SU-DHL-6 (cell line): ENCODE results near the gene TAF11L4.
"Not testable (repeated sequence)": the region's sequence is repeated elsewhere in the genome, so short reads cannot be mapped to it uniquely, and the experiment has no call there.

Experiments
- H2AFZ ChIP-seq: fragments of 200-600 bp; sonication (generic); 2 replicates; pipeline ENCODE4 v1.6.1; 2014; ENCODE audit warnings: low read depth, mild to moderate bottlenecking, moderate library complexity, mixed read lengths, antibody characterized with exemption, low read length; ENCODE audit not compliant: severe bottlenecking
- H3F3A ChIP-seq: fragments of 200-600 bp; shearing (Covaris generic); 2 replicates; pipeline ENCODE4 v1.6.0; 2016; ENCODE audit warnings: antibody characterized with exemption, mild to moderate bottlenecking; ENCODE audit not compliant: insufficient read depth
- H3K27ac ChIP-seq: fragments of 200-600 bp; sonication (generic); 2 replicates; pipeline ENCODE4 v1.5.1; 2016; ENCODE audit warnings: low read depth, mild to moderate bottlenecking, low read length, moderate library complexity, mixed read lengths
- H3K27me3 ChIP-seq: fragments of 200-600 bp; sonication (generic), shearing (Covaris generic); 2 replicates; pipeline ENCODE4 v1.6.0; 2014; ENCODE audit warnings: mild to moderate bottlenecking, low read length
- H3K36me3 ChIP-seq: fragments of 200-600 bp; sonication (generic); 2 replicates; pipeline ENCODE4 v1.6.1; 2014; ENCODE audit warnings: mild to moderate bottlenecking, low read length, mixed read lengths
- H3K4me2 ChIP-seq: fragments of 300-600, 200-600 bp; shearing (Covaris generic), sonication (generic); 2 replicates; pipeline ENCODE4 v1.6.0; 2014; ENCODE audit warnings: low read length, low read depth, mild to moderate bottlenecking; ENCODE audit not compliant: poor library complexity, severe bottlenecking
- H3K4me3 ChIP-seq: fragments of 200-600 bp; sonication (generic); 2 replicates; pipeline ENCODE4 v1.5.1; 2014; ENCODE audit warnings: antibody characterized with exemption, low read length, mild to moderate bottlenecking, mixed read lengths; ENCODE audit not compliant: insufficient read depth, poor library complexity, severe bottlenecking
- H3K79me2 ChIP-seq: fragments of 200-600 bp; sonication (generic); 2 replicates; pipeline ENCODE4 v1.6.1; 2014; ENCODE audit warnings: mild to moderate bottlenecking, low read length, moderate library complexity; ENCODE audit not compliant: insufficient read depth
- H3K9ac ChIP-seq: fragments of 200-600 bp; sonication (generic); 2 replicates; pipeline ENCODE4 v1.7.0; 2014; ENCODE audit warnings: mild to moderate bottlenecking, low read length
- H3K9me2 ChIP-seq: fragments of 200-600 bp; sonication (generic); replicated peaks from 2 replicates; pipeline ENCODE4 v1.6.1; 2014; ENCODE audit warnings: low read length; ENCODE audit not compliant: insufficient read depth
- H3K9me3 ChIP-seq: fragments of 200-600 bp; sonication (generic); 2 replicates; pipeline ENCODE4 v1.6.1; 2014; ENCODE audit warnings: low read length, mixed read lengths; ENCODE audit not compliant: insufficient read depth
- H4K20me1 ChIP-seq: fragments of 200-600 bp; sonication (generic); 2 replicates; pipeline ENCODE4 v1.6.1; 2014; ENCODE audit warnings: low read depth, mild to moderate bottlenecking, antibody characterized with exemption, low read length, moderate library complexity, mixed read lengths

The TAF11L4 gene

DNA sequence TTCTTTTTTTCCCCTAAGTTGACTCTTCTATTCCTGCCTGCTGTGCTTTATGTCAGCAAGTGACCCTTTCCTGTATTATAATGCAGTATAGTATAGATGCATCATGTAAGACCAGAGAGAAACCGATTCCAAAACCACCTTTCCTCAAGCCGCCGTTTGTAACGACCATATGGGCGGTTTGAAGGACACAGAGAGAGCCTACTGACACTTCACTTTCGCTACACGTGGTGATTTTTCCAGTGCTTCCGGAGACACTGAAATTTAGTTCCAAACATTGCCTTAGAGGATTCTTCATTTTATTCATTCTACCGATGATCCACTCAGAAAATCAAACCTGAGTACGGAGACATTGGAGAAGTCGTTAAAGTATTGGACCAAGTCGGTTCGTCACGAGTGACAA lies 2.1 kb upstream of the TAF11L4 start:
- not testable (repeated sequence) for H3K9me3 ChIP-seq, H3K4me3 ChIP-seq, H3K9me2 ChIP-seq, H3K79me2 ChIP-seq, H3K27ac ChIP-seq, H4K20me1 ChIP-seq, H3K4me2 ChIP-seq, H3K36me3 ChIP-seq, H3K27me3 ChIP-seq, H3F3A ChIP-seq, H2AFZ ChIP-seq, H3K9ac ChIP-seq

DNA sequence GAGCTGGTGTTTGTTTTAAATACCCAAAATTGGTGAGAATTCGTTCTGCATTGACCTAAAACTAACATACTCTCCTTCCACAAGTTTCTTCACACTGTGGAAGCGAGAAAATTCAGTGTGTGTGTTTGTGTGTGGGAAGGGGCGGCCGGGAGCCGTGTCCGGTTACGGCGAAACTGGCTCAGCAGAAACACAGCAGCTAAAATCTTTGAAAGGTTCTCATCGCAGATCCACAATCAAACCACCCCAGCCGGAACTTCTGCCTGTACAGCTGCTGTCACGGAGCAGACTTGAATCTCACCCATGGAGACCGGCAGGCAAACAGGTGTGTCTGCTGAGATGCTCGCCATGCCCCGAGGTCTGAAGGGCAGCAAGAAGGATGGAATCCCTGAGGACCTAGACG lies 3.3 kb downstream of the TAF11L4 start, which contains the start of gene TAF11L5:
Gene TAF11L5, plus strand, starts transcription at position 301 of the 400 bp plus-strand sequence.
- H3K9me3 ChIP-seq, H3K4me3 ChIP-seq, H3K79me2 ChIP-seq, H3K27me3 ChIP-seq, H3K9me2 ChIP-seq, H3F3A ChIP-seq, H3K36me3 ChIP-seq, H3K9ac ChIP-seq, H4K20me1 ChIP-seq, H2AFZ ChIP-seq, H3K27ac ChIP-seq, H3K4me2 ChIP-seq: not testable (repeated sequence)

DNA sequence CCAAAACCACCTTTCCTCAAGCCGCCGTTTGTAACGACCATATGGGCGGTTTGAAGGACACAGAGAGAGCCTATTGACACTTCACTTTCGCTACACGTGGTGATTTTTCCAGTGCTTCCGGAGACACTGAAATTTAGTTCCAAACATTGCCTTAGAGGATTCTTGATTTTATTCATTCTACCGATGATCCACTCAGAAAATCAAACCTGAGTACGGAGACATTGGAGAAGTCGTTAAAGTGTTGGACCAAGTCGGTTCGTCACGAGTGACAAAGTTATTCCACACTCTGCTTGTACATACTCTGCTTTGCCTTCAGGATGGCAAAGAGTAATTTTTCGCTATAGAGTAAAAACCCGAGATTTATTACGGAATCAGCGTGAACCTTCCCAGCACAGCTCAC lies 4.9 kb downstream of the TAF11L4 start:
- not testable (repeated sequence) for H3K27me3 ChIP-seq, H3K4me2 ChIP-seq, H3K79me2 ChIP-seq, H3K4me3 ChIP-seq, H4K20me1 ChIP-seq, H2AFZ ChIP-seq, H3K9me3 ChIP-seq, H3K36me3 ChIP-seq, H3K9me2 ChIP-seq, H3F3A ChIP-seq, H3K27ac ChIP-seq, H3K9ac ChIP-seq

DNA sequence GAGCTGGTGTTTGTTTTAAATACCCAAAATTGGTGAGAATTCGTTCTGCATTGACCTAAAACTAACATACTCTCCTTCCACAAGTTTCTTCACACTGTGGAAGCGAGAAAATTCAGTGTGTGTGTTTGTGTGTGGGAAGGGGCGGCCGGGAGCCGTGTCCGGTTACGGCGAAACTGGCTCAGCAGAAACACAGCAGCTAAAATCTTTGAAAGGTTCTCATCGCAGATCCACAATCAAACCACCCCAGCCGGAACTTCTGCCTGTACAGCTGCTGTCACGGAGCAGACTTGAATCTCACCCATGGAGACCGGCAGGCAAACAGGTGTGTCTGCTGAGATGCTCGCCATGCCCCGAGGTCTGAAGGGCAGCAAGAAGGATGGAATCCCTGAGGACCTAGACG lies 6.8 kb downstream of the TAF11L4 start, which contains the start of gene TAF11L6:
Gene TAF11L6, plus strand, starts transcription at position 301 of the 400 bp plus-strand sequence.
- not testable (repeated sequence) for H3F3A ChIP-seq, H3K4me2 ChIP-seq, H3K79me2 ChIP-seq, H2AFZ ChIP-seq, H3K27ac ChIP-seq, H3K27me3 ChIP-seq, H3K9ac ChIP-seq, H3K9me2 ChIP-seq, H3K36me3 ChIP-seq, H3K9me3 ChIP-seq, H3K4me3 ChIP-seq, H4K20me1 ChIP-seq
